ENCODE data around the gene FANCB. TPM values are rescaled to one million over a fixed set of nuclear protein-coding genes. Genes with fewer than 3 reads are reported as not detected.

The FANCB gene
- total RNA-seq, 1 donor from 2014 or later, result 2.8 TPM

GRCh38 chrX:14883826-14884225, 11.0 kb upstream of the FANCB start:
- H3K9ac ChIP-seq (ENCODE audit: low read length), result no peak overlapping the region
- DNase-seq (ENCODE audit: low read depth) (no peak), FAIRE-seq (peak; percentile 81)
- no peaks in the 10 kb centered on the region for H4K20me1 ChIP-seq (ENCODE audit: insufficient read depth, low read length)
- H3K4me3 ChIP-seq (ENCODE audit: insufficient read depth, low read depth, low read length), result no peak overlapping the region
- no peaks in the 10 kb centered on the region for H3K9me3 ChIP-seq (ENCODE audit: insufficient read depth, low read depth, low read length)
- no peak overlapping the region for H3K27ac ChIP-seq (ENCODE audit: low read depth, low read length)
- no peak overlapping the region for H3K27ac Mint-ChIP-seq (ENCODE audit: unreplicated experiment)
- H3K9me3 Mint-ChIP-seq (ENCODE audit: unreplicated experiment), result no peaks in the 10 kb centered on the region
- no peak overlapping the region for H3K4me2 ChIP-seq (ENCODE audit: low read length)
- no peak for TF ChIP-seq CTCF (IDR thresholded peaks at IDR 0.05; ENCODE audit: insufficient read depth, low read depth, low read length)
- TF ChIP-seq EZH2 (IDR thresholded peaks at IDR 0.05; ENCODE audit: insufficient read depth, low read length), result no peak
- no peak overlapping the region for H2AFZ ChIP-seq (ENCODE audit: low read depth, low read length)
- H3K79me2 ChIP-seq (ENCODE audit: insufficient read depth, low read length), result peaks cover 3% of the 10 kb centered on the region
- H3K36me3 ChIP-seq (ENCODE audit: insufficient read depth, low read length), result no peaks in the 10 kb centered on the region
- no peaks in the 10 kb centered on the region for H3K27me3 Mint-ChIP-seq (ENCODE audit: low read depth, unreplicated experiment)
- peaks cover 2% of the 10 kb centered on the region for H3K36me3 Mint-ChIP-seq (ENCODE audit: low read depth, unreplicated experiment)
- H3K4me1 ChIP-seq (ENCODE audit: insufficient read depth, low read length), result no peaks in the 10 kb centered on the region
- H3K4me1 Mint-ChIP-seq (ENCODE audit: low read depth, unreplicated experiment), result peaks cover 4% of the 10 kb centered on the region
- no peaks in the 10 kb centered on the region for H3K27me3 ChIP-seq (ENCODE audit: insufficient read depth, low read length)
- H3K4me3 Mint-ChIP-seq (ENCODE audit: unreplicated experiment), result no peak overlapping the region

DNA sequence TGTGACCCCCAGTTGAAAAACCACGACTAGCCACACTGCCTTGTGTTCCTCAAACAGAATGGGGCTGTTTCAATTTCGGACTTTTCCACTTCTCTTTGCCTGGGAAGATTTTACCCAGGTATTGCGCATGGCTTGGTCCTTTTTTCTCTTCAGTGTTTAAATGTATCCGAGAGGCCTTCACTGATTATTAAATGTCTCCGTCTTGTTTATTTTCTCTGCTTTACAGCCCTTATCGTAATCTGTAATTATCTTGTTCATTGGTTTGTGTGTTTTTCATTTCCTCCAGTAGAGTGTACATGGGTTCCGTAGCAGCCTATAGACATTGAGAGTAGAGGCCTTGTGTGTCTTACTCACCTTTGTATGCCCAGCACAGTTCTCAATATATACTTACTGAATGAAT, 2.8 kb upstream of the FANCB start:
- no peak overlapping the region for H3K4me3 ChIP-seq (ENCODE audit: insufficient read depth, low read depth, low read length)
- H3K27me3 Mint-ChIP-seq (ENCODE audit: low read depth, unreplicated experiment), result no peaks in the 10 kb centered on the region
- peaks cover 7% of the 10 kb centered on the region for H3K4me1 ChIP-seq (ENCODE audit: insufficient read depth, low read length)
- no peaks in the 10 kb centered on the region for H3K9me3 Mint-ChIP-seq (ENCODE audit: unreplicated experiment)
- H3K36me3 Mint-ChIP-seq (ENCODE audit: low read depth, unreplicated experiment), result peaks cover 4% of the 10 kb centered on the region
- no peak overlapping the region for H3K9ac ChIP-seq (ENCODE audit: low read length)
- H2AFZ ChIP-seq (ENCODE audit: low read depth, low read length), result no peak overlapping the region
- DNase-seq (ENCODE audit: low read depth) (no peak), FAIRE-seq (peak; percentile 76)
- TF ChIP-seq CTCF (IDR thresholded peaks at IDR 0.05; ENCODE audit: insufficient read depth, low read depth, low read length), result no peak
- TF ChIP-seq EZH2 (IDR thresholded peaks at IDR 0.05; ENCODE audit: insufficient read depth, low read length), result no peak
- H3K4me3 Mint-ChIP-seq (ENCODE audit: unreplicated experiment), result no peak overlapping the region
- peaks cover 35% of the 10 kb centered on the region for H3K79me2 ChIP-seq (ENCODE audit: insufficient read depth, low read length)
- no peaks in the 10 kb centered on the region for H4K20me1 ChIP-seq (ENCODE audit: insufficient read depth, low read length)
- H3K4me2 ChIP-seq (ENCODE audit: low read length), result no peak overlapping the region
- H3K9me3 ChIP-seq (ENCODE audit: insufficient read depth, low read depth, low read length), result no peaks in the 10 kb centered on the region
- no peaks in the 10 kb centered on the region for H3K4me1 Mint-ChIP-seq (ENCODE audit: low read depth, unreplicated experiment)
- H3K27ac ChIP-seq (ENCODE audit: low read depth, low read length), result no peak overlapping the region
- no peaks in the 10 kb centered on the region for H3K36me3 ChIP-seq (ENCODE audit: insufficient read depth, low read length)
- no peaks in the 10 kb centered on the region for H3K27me3 ChIP-seq (ENCODE audit: insufficient read depth, low read length)
- no peak overlapping the region for H3K27ac Mint-ChIP-seq (ENCODE audit: unreplicated experiment)

GRCh38 chrX:14873676-14874049, 794 bp upstream of the FANCB start:
- Histone ChIP-seq H4K20me1 (ENCODE audit: insufficient read depth, low read length) (no peaks in the 10 kb centered on the region), H3K79me2 (ENCODE audit: insufficient read depth, low read length) (peaks cover 45% of the 10 kb centered on the region), H3K27ac (ENCODE audit: low read depth, low read length) (peak overlapping the region; percentile 80), H3K4me1 (ENCODE audit: insufficient read depth, low read length) (peaks cover 7% of the 10 kb centered on the region), H3K4me2 (ENCODE audit: low read length) (peak overlapping the region; percentile 98), H3K36me3 (ENCODE audit: insufficient read depth, low read length) (no peaks in the 10 kb centered on the region), H3K9ac (ENCODE audit: low read length) (peak overlapping the region; percentile 97), H3K27me3 (ENCODE audit: insufficient read depth, low read length) (no peaks in the 10 kb centered on the region), H2AFZ (ENCODE audit: low read depth, low read length) (peak overlapping the region; percentile 88), H3K9me3 (ENCODE audit: insufficient read depth, low read depth, low read length) (no peaks in the 10 kb centered on the region), H3K4me3 (ENCODE audit: insufficient read depth, low read depth, low read length) (peak overlapping the region; percentile 93)
- H3K27me3 Mint-ChIP-seq (ENCODE audit: low read depth, unreplicated experiment), result no peaks in the 10 kb centered on the region
- no peaks in the 10 kb centered on the region for H3K4me1 Mint-ChIP-seq (ENCODE audit: low read depth, unreplicated experiment)
- no peaks in the 10 kb centered on the region for H3K9me3 Mint-ChIP-seq (ENCODE audit: unreplicated experiment)
- TF ChIP-seq CTCF (IDR thresholded peaks at IDR 0.05; ENCODE audit: insufficient read depth, low read depth, low read length) (no peak), EZH2 (IDR thresholded peaks at IDR 0.05; ENCODE audit: insufficient read depth, low read length) (no peak)
- DNase-seq (ENCODE audit: low read depth) (no peak), FAIRE-seq (no peak)
- peaks cover 4% of the 10 kb centered on the region for H3K36me3 Mint-ChIP-seq (ENCODE audit: low read depth, unreplicated experiment)
- no peak overlapping the region for H3K27ac Mint-ChIP-seq (ENCODE audit: unreplicated experiment)
- peak overlapping the region; percentile 89 for H3K4me3 Mint-ChIP-seq (ENCODE audit: unreplicated experiment)
